ENCODE measurements around the gene GCSAML.

- TF ChIP-seq CTCF (IDR thresholded peaks at IDR 0.05; ENCODE audit: insufficient read depth, low read depth, low read length) (no peak), EZH2 (IDR thresholded peaks at IDR 0.05; ENCODE audit: insufficient read depth, low read length) (no peak)
These were observed 56.4 kb downstream of the GCSAML start, which contains the start of gene OR2G3 for GRCh38 chr1:247605286-247605685.
